ENCODE measurements around the gene ZDHHC5.
A peak's percentile ranks its signal among the peaks of the same experiment; 100 is the strongest.

ZDHHC5 gene

DNA sequence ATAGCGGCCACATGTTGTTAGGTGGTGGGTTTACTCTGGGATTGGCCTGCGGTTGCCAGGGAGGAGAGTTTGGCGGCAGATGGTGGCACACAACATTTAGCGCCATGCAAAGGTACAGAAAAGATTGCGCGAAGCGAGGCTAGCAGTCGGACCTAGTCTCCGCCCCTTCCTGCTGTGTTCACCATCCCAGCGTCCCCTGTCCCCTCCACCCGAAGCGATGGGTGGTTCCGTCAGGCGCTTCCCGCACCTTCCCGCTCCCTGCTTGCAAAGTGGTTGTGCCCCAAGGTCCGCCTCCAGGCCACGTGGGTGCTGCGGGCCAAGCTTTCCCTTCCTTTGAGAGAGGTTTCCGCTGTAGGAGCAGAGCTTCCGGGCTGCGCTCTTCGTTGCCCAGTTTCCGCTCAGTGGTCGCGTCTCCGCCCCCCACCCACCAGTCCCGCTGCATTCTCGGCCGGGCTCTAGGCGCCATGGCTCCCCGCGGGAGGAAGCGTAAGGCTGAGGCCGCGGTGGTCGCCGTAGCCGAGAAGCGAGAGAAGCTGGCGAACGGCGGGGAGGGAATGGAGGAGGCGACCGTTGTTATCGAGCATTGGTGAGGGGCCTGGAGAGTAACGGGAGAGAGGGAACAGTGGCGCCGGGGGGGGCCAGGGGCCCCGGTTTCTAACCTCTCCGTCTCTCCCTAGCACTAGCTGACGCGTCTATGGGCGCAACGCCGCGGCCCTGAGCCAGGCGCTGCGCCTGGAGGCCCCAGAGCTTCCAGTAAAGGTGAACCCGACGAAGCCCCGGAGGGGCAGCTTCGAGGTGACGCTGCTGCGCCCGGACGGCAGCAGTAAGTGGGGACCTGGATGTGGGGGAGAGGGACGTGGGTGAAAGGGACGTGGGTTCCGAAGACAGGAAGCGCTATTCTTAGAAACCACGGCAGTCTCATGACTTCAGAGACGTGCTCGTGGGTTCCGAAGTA, 73.5 kb downstream of the ZDHHC5 start, which contains the start of gene SELENOH:
Gene SELENOH (plus strand): TSS at position 360 of the 955 bp plus-strand sequence. CDS start 105 bp downstream, at position 465.
- DNase-seq, result peak; percentile 93

DNA sequence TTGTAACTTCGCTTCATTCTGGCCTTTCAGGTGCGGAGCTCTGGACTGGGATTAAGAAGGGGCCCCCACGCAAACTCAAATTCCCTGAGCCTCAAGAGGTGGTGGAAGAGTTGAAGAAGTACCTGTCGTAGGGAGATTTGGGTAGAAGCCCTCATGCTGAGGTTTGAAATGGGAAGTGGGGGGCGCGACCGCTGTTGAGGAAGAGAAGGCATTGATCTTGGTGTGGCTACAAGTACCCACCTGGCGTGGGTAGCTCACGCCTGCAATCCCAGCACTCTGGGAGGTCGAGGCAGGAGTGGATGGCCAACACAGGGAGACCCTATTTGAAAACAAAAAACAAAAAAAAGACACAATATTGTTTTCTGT, 74.2 kb downstream of the ZDHHC5 start:
- no peak for DNase-seq

- DNase-seq, result no peak
Measured at GRCh38 chr11:57744357-57744756, 76.4 kb downstream of the ZDHHC5 start.

GRCh38 chr11:57745206-57745605, 77.3 kb downstream of the ZDHHC5 start:
- no peak for DNase-seq

DNA sequence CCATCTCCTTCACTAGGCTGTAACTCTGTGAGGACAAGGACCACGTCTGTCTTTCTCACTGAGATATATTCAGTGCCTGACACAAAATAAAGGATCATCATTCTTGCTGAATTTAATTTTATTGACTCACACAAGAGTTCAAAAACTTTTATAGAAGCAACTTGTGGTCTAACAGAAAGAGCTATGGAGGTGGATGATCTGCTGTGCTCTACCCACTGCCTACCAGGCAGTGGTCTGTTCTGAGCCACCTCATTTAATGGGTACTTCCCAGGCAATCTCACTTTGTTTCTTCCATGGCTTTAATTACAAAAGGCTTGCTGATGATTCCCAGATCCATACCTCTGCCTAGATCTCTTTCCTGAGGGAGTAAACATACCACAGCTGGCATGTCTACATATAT, 79.0 kb downstream of the ZDHHC5 start:
- no peak for DNase-seq
